Lung (tissue), 12 donors: ENCODE data around the gene IRF2BP1. TPM values are rescaled to one million over a fixed set of nuclear protein-coding genes. Genes with fewer than 3 reads are reported as not detected.

ENCODE experiments used
- ATAC-seq: fragments of 200-7000 bp; cut with Tn5 transposase; one replicate; pipeline ENCODE4 v1.9.1; 2020; ENCODE audit warnings: moderate number of reproducible peaks; ENCODE audit not compliant: insufficient read depth, low FRiP score
- DNase-seq, 3 donors: peaks; one replicate each; pipeline ENCODE4 v3.0.0-alpha.2; 2013 to 2017
- H3K27ac ChIP-seq, 2 donors: one replicate each; pipeline ENCODE4 v1.5.1; 2013; ENCODE audit warnings: mild to moderate bottlenecking in 2 of 2, moderate library complexity in 2 of 2, control low read depth in 1 of 2, inconsistent platforms in 1 of 2, low read depth in 1 of 2, low read length in 1 of 2
- H3K27me3 ChIP-seq, 3 donors: one replicate each; pipeline ENCODE4 v1.5.1; 2013; ENCODE audit warnings: low read length in 2 of 3; ENCODE audit not compliant: control insufficient read depth in 3 of 3, insufficient read depth in 3 of 3
- H3K36me3 ChIP-seq, 4 donors: one replicate each; pipeline ENCODE4 v1.5.1; 2013; ENCODE audit warnings: low read length in 4 of 4, mild to moderate bottlenecking in 1 of 4, moderate library complexity in 1 of 4; ENCODE audit not compliant: control insufficient read depth in 4 of 4, insufficient read depth in 4 of 4
- H3K4me1 ChIP-seq, 5 donors: one replicate each; pipeline ENCODE4 v1.5.1; 2013; ENCODE audit warnings: low read length in 5 of 5, mild to moderate bottlenecking in 2 of 5, moderate library complexity in 1 of 5; ENCODE audit not compliant: control insufficient read depth in 5 of 5, insufficient read depth in 5 of 5
- H3K4me3 ChIP-seq: one replicate; pipeline ENCODE4 v1.5.1; 2013; ENCODE audit warnings: mild to moderate bottlenecking, control low read depth, moderate library complexity
- H3K9ac ChIP-seq, 2 donors: one replicate each; pipeline ENCODE4 v1.5.1; 2013; ENCODE audit warnings: low read length in 2 of 2, control low read depth in 1 of 2; ENCODE audit not compliant: insufficient read depth in 1 of 2
- H3K9me3 ChIP-seq, 4 donors: one replicate each; pipeline ENCODE4 v1.5.1; 2013; ENCODE audit warnings: low read length in 3 of 4, mild to moderate bottlenecking in 1 of 4, moderate library complexity in 1 of 4; ENCODE audit not compliant: control insufficient read depth in 4 of 4, insufficient read depth in 3 of 4
- WGBS, 2 donors: extraction: QIAGEN DNeasy Blood & Tissue Kit; methylation state at CpG; one replicate each; pipeline ENCODE4 v1.1.7; 2013; 5-methylcytosine and 5-hydroxymethylcytosine counted together
- polyA plus RNA-seq, 2 donors: library from polyadenylated mRNA; stranded (reverse); fragments of 200-250 nt; gene quantifications; one replicate each; pipeline ENCODE4 v1.2.1, GENCODE V29; 2013
- total RNA-seq, 2 donors: library from RNA; depleted of rRNA in 1 of 2; stranded (reverse); fragments of >200 nt in 1 of 2; gene quantifications; one replicate each; pipeline ENCODE4 v1.2.1, GENCODE V29; 2014 to 2021
- TF ChIP-seq, protein P1 (sequence below): IDR thresholded peaks from 2 replicates; pipeline ENCODE4 v1.5.1; 2012; ENCODE audit warnings: mild to moderate bottlenecking; ENCODE audit errors: control extremely low read depth, extremely low read depth
- donor health status: control.
- donor health status: control.
- donor health status: Bipolar disorder and iron deficiency.
- donor health status: healthy.
- donor health status: DM: yes; HTN: yes; CAD: no.

IRF2BP1 gene
- total and polyA plus RNA-seq, 4 donors, result 10.9 to 24.3 (median 19.2) TPM

DNA sequence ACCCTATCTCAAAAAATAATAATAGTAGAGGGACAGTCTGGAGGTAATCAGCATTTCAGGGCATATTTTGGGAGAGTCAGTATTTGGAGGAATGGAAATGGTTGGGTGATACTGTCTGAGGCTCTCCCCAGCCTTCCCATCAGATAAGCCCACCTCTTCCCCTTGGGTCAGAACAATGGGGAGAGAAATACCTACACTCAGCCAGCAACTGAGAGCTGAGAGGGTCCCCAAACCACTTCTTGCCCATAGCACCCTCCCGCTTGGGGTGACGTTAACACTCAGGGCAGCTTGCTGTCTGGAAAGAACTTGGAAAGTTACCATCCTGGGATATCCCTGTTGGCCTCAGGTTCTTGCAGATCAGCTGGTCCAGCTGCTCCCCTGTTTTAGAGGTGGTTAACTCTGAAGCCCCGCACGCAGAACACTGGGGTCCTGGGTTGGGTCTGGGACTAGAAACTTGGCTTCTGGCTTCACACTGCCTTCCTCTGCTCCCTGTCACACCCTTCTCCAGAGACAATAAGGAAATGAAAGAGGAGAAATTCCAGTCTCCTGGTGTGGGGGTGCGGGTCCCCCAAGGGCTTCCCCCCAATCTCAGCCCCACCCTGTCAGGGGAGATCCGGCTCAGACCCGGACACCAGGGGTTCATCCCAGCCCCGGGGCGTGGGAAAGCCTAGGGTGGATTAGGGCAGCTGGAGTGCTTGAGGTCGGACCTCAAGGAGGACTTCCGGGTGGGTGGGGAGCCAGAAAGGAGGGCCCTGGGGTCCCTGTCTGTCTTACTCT lies 19.4 kb downstream of the IRF2BP1 start:
- Histone ChIP-seq H3K27me3 (peaks cover 0 to 26% (median 24%) of the 10 kb centered on the region in 3 donors), H3K4me3 (no peak overlapping the region), H3K9me3 (no peaks in the 10 kb centered on the region), H3K4me1 (peaks cover 0 to 6% (median 1%) of the 10 kb centered on the region in 5 donors), H3K27ac (no peak overlapping the region), H3K9ac (no peak overlapping the region), H3K36me3 (peaks cover 0 to 3% (median 0%) of the 10 kb centered on the region in 4 donors)
- DNase-seq (no peak), ATAC-seq (no peak)
- 65 to 82% methylated on average over 11 of the region's 11 CpGs for WGBS, 2 donors
- TF ChIP-seq, protein P1, sequence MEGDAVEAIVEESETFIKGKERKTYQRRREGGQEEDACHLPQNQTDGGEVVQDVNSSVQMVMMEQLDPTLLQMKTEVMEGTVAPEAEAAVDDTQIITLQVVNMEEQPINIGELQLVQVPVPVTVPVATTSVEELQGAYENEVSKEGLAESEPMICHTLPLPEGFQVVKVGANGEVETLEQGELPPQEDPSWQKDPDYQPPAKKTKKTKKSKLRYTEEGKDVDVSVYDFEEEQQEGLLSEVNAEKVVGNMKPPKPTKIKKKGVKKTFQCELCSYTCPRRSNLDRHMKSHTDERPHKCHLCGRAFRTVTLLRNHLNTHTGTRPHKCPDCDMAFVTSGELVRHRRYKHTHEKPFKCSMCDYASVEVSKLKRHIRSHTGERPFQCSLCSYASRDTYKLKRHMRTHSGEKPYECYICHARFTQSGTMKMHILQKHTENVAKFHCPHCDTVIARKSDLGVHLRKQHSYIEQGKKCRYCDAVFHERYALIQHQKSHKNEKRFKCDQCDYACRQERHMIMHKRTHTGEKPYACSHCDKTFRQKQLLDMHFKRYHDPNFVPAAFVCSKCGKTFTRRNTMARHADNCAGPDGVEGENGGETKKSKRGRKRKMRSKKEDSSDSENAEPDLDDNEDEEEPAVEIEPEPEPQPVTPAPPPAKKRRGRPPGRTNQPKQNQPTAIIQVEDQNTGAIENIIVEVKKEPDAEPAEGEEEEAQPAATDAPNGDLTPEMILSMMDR, result no peak

DNA sequence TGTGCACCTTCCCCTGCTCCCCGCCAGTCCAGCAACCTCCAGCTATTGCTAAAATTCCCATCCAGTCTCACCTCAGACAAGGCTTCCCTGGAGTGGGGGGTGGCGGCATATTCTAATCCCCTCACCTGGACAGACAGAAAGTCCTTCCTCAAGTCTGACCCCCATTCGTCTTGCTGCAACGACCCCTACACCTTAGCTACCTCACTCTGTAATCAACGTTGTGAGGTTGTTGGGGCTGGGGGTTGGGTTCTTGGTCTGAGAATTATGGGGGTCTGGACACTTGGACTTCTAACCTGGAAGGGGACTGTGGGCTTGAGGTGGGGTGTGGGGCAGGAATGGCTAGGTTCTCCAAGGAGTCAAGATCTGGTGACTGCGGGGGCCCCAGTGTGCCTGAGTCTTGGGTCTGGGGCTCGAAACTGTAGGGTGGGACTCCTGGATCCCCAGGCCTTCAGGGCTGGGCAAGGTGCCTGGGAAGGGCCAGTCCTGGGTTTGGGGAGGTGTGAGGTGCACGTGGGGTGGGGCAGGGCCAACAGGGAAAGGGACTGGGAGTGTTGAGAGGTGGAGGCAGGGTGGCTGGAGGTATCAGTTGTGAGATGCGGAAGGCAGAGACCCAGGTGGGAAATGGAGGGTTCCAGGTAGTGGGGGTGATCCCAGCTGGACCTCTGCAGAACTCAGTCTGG lies 20.5 kb downstream of the IRF2BP1 start:
- DNase-seq, result no peak
- H3K27me3 ChIP-seq, result peaks cover 0 to 26% (median 24%) of the 10 kb centered on the region in 3 donors
- H3K36me3 ChIP-seq, result peaks cover 0 to 3% (median 1%) of the 10 kb centered on the region in 4 donors
- 70 to 83% methylated on average over 9 of the region's 9 CpGs for WGBS, 2 donors
- peaks cover 0 to 6% (median 1%) of the 10 kb centered on the region in 5 donors for H3K4me1 ChIP-seq
- no peak for ATAC-seq
- TF ChIP-seq, protein P1, result no peak
- H3K27ac ChIP-seq, result no peak overlapping the region
- no peak overlapping the region for H3K4me3 ChIP-seq
- H3K9me3 ChIP-seq, result no peaks in the 10 kb centered on the region
- H3K9ac ChIP-seq, result no peak overlapping the region

DNA sequence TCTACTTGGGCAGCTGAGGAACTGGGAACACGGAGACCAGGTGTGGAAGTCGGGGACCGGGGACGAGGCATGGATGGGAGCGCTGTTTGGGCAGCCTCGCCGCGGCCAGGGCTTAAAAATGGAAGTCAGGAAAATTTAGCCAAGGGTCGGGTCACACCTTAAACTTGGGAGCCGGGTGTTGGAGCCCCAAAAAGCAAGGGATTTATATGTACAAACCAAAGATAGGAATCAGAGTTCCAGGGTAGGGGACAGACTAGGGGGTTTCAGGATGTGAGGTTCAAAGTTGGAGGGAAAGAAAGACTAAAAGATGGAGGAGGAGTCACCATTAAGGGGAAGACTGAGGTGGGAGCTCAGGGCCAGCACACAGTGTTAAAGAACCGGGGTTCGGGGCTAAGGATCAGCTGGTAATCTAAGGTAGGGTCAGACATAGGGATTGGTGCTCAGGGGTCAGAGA lies 21.3 kb downstream of the IRF2BP1 start:
- H3K27ac ChIP-seq, result no peak overlapping the region
- no peak for DNase-seq
- no peak overlapping the region for H3K4me3 ChIP-seq
- TF ChIP-seq, protein P1, result no peak
- peaks cover 0 to 4% (median 2%) of the 10 kb centered on the region in 4 donors for H3K36me3 ChIP-seq
- WGBS, 2 donors, result 35 to 47% methylated on average over 12 of the region's 12 CpGs
- H3K4me1 ChIP-seq, result peaks cover 0 to 6% (median 1%) of the 10 kb centered on the region in 5 donors
- no peak overlapping the region for H3K9ac ChIP-seq
- no peaks in the 10 kb centered on the region for H3K9me3 ChIP-seq
- H3K27me3 ChIP-seq, result peaks cover 0 to 26% (median 24%) of the 10 kb centered on the region in 3 donors
- ATAC-seq, result no peak
